IPS-NIHi7 (cell line): ENCODE data around the gene IRAG1.

Experiments
- DNase-seq: peaks from one replicate; pipeline ENCODE4 v3.0.0; 2012; ENCODE audit warnings: mixed read lengths; ENCODE audit errors: extremely low spot score

IRAG1 gene

GRCh38 chr11:10666556-10667520 is 26.7 kb downstream of the IRAG1 start:
- no peak for DNase-seq

- no peak for DNase-seq
Measured at GRCh38 chr11:10664496-10664895, 29.1 kb downstream of the IRAG1 start.

- no peak for DNase-seq
Measured at GRCh38 chr11:10663990-10664389, 29.6 kb downstream of the IRAG1 start.

DNA sequence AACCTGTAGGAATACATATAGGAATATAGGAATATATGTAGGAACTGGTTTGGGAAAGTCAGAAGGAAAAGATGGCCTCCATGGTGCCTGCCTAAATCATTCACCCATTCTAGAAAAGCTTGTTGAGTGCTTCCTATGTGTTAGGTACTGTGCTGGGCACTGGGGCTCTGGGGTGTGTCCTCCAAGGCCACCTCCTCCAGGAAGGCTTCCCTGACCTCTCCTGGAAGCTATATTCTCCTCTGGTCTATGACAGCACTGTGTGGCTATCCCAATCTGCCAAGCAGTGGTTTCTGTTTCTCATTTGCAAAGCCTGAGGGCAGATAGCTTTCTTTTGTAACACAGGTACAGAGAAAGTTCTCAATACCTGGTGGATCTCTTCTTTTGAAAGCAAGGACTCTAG is 30.2 kb downstream of the IRAG1 start:
- no peak for DNase-seq

- DNase-seq, result no peak
Measured at GRCh38 chr11:10660323-10660722, 33.2 kb downstream of the IRAG1 start.

GRCh38 chr11:10659339-10660216 is 34.0 kb downstream of the IRAG1 start:
- no peak for DNase-seq

DNA sequence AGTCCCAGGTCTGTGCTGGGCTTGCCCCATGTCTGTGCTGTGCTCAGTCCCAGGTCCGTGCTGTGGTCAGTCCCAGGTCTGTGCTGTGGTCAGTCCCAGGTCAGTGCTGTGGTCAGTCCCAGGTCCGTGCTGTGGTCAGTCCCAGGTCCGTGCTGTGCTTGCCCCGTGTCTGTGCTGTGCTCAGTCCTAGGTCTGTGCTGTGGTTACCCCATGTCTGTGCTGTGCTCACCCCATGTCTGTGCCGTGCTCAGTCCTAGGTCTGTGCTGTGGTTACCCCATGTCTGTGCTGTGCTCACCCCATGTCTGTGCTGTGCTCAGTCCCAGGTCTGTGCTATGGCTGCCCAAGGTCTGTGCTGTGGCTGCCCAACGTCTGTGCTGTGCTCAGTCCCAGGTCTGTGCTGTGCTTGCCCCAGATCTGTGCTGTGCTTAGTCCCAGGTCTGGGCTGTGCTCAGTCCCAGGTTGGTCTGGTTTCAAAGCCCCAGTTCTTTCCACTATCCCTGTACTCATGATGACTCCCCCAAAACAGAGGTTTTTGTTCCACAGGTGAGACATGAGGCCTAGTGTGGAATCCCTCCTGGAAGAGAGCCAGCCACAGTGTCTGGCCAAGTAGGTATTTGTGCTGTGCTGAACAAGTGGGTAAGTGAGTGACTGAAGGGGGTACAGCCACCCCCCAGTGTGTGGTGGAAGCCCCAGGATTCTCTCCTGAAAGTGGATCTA is 34.8 kb downstream of the IRAG1 start:
- no peak for DNase-seq

- no peak for DNase-seq
Measured at GRCh38 chr11:10657308-10658271, 36.0 kb downstream of the IRAG1 start.

- DNase-seq, result no peak
Measured at GRCh38 chr11:10655943-10656576, 37.5 kb downstream of the IRAG1 start.

- DNase-seq, result no peak
Measured at GRCh38 chr11:10655227-10655626, 38.3 kb downstream of the IRAG1 start.

DNA sequence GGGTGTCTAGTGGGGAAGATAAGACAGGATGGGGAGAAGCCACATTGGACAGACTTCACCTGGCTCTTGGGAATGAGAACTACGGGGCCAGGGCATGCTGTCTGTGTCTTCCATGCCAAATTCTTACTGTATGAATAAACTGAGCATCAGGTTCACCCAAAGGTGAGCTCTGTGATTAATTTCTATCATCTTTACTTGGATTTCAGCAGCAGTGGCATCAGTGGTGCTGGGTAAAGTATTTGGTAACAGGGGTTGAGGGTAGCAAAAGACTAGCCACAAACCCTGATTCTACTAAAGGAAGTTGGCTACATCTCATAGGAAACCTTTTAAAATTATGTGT is 38.8 kb downstream of the IRAG1 start:
- DNase-seq, result no peak

DNA sequence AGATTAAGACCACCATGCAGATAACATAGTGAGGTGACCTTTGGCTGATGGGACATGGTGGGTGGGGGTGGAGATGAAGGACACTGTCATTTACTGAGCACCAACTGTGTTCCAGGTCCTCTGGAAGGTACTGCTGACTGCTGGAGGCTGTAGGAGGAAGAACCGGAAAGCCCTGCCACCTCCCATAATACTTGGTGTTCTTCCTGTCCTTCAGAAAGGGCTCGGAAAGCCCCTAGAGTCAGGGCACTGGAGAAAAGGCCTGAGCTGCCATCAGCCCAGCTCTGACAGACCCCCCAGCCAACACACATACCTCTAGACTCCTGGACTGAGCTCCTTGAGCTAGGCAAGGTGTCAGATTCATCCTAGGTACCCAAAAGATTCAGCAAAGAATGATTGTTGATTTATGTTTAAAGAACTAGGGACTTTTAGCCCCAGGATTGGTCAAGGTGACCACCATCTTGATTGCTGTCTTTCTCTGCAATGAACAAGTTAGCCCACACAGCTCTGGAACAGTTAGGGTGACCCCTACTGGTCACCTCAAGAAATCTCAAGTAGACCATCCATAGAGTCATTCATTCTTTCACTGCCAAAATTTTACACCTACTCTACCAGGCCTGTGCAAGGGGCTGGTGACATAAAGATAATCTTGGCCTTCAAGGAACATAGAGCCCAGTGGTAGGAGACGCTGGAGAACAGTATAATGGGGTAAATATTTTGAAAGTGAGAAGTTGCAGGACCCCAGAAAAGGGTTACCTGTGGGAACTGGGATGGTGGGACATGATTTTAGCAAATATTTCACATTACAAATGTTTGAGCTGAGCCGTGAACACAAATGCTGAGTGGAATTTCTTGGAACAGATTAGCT is 39.4 kb downstream of the IRAG1 start:
- DNase-seq, result peak; percentile 70

DNA sequence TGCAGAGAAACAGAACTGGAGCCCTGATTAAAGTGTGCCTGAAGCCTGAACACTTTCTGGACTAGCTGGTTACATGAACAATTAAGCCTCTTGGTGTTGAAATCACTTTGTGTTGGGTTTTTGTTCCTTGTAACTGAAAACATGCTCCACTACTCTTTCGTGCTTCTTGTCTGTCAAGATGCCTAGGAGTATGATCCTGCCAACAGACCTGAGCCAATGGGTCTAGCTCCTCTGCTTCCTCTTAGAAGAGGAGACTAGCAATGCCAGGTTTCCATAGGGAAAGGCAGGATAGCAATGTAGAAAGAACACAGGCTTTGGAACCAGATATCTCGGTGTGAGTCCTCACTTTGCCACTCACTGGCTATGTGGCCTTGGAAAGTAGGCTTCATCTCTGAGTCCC is 40.3 kb downstream of the IRAG1 start:
- no peak for DNase-seq

DNA sequence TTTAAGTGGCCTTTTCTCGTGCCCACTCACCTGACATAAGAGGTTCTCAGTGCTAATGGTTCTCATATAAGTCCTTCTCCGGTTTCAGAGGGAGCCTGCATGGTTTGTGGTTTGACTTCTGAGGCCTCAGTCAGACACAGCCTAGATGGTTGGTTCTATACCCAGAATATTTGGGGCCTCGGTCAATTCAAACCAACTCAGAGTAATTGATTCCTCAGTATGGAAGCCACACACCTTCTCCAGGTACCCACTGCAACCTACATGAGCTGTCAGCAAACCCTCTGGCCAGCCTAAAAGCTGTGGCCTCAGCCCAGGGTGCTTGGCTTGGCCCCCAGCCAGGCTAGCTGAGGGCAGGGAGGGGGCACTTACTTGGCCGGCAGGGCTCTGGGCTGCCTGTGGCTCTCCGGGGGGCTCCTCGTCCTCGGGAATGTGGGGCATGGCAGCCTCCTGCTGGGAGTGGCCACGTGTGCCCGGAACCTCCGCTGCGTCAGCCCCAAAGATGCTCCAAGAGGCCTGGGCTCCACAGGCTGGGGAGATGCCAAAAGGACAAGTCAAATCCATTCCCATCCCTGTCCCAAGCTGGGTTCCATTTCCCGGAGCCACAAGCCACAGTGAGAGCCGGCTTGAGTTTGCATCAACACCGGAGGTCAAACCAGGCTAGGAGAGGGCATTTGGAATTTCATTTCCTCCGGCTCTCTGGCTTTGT is 41.7 kb downstream of the IRAG1 start:
- DNase-seq, result no peak

DNA sequence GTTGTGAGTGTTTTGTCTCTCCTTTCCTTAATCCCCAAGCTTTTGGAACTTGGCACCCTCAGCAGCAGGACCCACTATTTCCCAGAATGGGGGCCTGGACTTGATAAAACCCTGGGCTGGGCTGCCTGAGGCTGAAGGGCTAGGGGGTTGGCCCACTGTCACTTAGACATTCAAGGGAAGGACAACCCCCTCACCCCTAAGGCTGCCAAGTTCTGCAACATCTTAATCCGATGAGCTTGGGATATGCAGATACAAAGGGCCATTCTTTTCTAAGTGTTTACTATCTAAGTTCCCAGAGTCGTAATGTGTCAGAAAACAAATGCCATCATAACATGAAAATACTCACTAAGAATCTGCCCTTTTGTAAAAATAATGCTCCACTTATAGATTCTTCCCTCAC is 42.9 kb downstream of the IRAG1 start:
- DNase-seq, result no peak

- no peak for DNase-seq
Measured at GRCh38 chr11:10650166-10650565, 43.4 kb downstream of the IRAG1 start.

DNA sequence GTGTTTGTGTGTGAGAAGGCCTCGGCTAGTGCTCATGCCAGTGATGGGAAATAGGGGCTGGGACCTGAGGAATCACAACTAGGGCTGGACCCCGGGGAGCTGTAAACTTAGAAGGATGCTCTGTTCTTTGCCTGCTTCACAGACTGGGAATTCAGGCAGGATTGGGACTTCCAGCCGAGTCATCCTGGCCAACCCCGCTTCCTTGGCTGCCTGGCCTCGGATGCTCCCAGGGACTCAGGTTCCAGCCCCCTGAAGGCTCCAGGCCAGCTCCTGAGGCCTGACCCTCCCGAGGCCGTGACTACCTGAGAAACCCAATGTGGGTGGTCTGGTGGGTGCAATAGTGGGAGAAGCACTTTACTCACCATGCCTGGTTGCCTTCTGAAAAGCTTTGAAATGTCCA is 44.7 kb downstream of the IRAG1 start:
- no peak for DNase-seq

DNA sequence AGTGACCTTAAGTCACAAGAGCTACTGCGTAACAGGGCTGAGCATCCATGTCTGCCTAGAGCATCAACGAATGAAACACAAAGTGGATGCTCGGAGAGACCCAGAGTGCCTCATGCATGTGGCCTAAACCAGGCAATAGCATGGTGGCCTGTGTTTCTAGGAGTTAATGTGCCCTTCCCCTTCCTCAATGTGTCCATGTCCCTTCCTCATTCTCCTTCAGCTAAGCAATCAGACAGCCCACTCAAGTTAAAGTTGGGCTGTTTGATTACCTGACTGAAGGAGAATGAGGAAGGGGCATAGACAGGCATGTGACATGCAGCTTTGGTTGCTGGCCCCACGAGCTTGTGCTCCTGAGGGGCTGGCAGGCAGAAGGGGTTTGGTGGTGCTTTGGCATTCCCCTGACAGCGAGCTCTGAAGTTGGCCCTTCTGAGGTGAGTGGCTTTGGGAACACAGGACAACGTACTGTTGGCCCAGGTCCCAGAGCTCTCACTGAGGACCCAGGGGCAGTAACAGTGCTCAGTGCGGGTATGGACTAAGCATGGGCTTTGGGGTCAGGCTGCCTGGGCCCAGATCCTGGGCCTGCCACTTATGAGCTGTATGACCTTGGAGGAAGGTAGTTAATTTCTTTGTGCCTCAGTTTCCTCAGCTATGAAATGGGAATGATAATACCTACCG is 46.7 kb downstream of the IRAG1 start:
- no peak for DNase-seq
